ENCODE data around the gene PC. TPM values are rescaled to one million over a fixed set of nuclear protein-coding genes. Genes with fewer than 3 reads are reported as not detected.

Gene PC
- total RNA-seq, 1 donor from 2014 or later, result 49.1 TPM

DNA sequence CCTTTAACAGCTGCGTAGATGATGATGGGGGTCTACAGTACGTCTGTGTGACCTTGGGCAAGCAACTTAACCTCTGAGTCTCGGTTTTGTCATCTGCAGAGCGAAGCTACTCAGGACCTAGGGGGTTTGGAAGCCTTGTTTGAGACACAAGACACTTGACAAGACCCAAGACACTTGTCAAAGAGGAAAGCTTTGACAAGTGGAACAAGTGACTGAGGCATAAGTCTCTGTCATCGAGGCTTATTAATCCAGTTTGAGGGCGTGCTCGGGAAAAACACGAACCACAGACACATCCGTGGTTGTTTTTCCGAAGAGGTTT lies 732 bp upstream of the PC start:
- H3K27ac Mint-ChIP-seq (ENCODE audit: unreplicated experiment), result peak overlapping the region; percentile 85
- no peaks in the 10 kb centered on the region for H3K9me3 Mint-ChIP-seq (ENCODE audit: unreplicated experiment)
- H3K36me3 Mint-ChIP-seq (ENCODE audit: unreplicated experiment), result peaks cover 4% of the 10 kb centered on the region
- TF ChIP-seq, protein P1, sequence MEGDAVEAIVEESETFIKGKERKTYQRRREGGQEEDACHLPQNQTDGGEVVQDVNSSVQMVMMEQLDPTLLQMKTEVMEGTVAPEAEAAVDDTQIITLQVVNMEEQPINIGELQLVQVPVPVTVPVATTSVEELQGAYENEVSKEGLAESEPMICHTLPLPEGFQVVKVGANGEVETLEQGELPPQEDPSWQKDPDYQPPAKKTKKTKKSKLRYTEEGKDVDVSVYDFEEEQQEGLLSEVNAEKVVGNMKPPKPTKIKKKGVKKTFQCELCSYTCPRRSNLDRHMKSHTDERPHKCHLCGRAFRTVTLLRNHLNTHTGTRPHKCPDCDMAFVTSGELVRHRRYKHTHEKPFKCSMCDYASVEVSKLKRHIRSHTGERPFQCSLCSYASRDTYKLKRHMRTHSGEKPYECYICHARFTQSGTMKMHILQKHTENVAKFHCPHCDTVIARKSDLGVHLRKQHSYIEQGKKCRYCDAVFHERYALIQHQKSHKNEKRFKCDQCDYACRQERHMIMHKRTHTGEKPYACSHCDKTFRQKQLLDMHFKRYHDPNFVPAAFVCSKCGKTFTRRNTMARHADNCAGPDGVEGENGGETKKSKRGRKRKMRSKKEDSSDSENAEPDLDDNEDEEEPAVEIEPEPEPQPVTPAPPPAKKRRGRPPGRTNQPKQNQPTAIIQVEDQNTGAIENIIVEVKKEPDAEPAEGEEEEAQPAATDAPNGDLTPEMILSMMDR (IDR thresholded peaks at IDR 0.05), result no peak
- H3K4me3 Mint-ChIP-seq (ENCODE audit: unreplicated experiment), result peak overlapping the region; percentile 71
- no peak for DNase-seq (ENCODE audit: extremely low spot score, unreplicated experiment)
- H3K27me3 Mint-ChIP-seq (ENCODE audit: unreplicated experiment), result no peaks in the 10 kb centered on the region
- peaks cover 28% of the 10 kb centered on the region for H3K4me1 Mint-ChIP-seq (ENCODE audit: unreplicated experiment)

DNA sequence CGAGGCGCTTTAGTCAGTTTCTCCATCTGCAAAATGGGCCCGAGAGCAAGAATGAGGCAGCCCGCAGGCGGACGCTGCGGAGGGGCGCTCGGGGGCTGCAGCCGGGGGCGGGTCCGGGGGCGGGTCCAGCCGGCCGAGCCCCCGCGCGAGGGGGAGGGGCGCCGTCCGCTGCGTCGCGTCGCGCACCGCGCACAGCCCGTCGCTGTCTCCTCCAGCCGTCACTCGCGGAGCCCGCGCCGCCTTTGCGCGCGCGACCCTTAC lies 282 bp downstream of the PC start:
- Mint-ChIP-seq H3K27me3 (ENCODE audit: unreplicated experiment) (no peaks in the 10 kb centered on the region), H3K9me3 (ENCODE audit: unreplicated experiment) (no peaks in the 10 kb centered on the region), H3K4me3 (ENCODE audit: unreplicated experiment) (peak overlapping the region; percentile 78), H3K4me1 (ENCODE audit: unreplicated experiment) (peaks cover 32% of the 10 kb centered on the region), H3K27ac (ENCODE audit: unreplicated experiment) (peak overlapping the region; percentile 73), H3K36me3 (ENCODE audit: unreplicated experiment) (peaks cover 4% of the 10 kb centered on the region)
- TF ChIP-seq, protein P1 (IDR thresholded peaks at IDR 0.05), result no peak
- no peak for DNase-seq (ENCODE audit: extremely low spot score, unreplicated experiment)

GRCh38 chr11:66956689-66957290 lies 1.4 kb downstream of the PC start:
- H3K4me3 Mint-ChIP-seq (ENCODE audit: unreplicated experiment), result peak overlapping the region; percentile 78
- peaks cover 43% of the 10 kb centered on the region for H3K4me1 Mint-ChIP-seq (ENCODE audit: unreplicated experiment)
- peak overlapping the region; percentile 73 for H3K27ac Mint-ChIP-seq (ENCODE audit: unreplicated experiment)
- H3K36me3 Mint-ChIP-seq (ENCODE audit: unreplicated experiment), result peaks cover 4% of the 10 kb centered on the region
- H3K27me3 Mint-ChIP-seq (ENCODE audit: unreplicated experiment), result no peaks in the 10 kb centered on the region
- H3K9me3 Mint-ChIP-seq (ENCODE audit: unreplicated experiment), result no peaks in the 10 kb centered on the region
- no peak for DNase-seq (ENCODE audit: extremely low spot score, unreplicated experiment)
- TF ChIP-seq, protein P1 (IDR thresholded peaks at IDR 0.05), result peak; percentile 25

- no peak overlapping the region for H3K4me3 Mint-ChIP-seq (ENCODE audit: unreplicated experiment)
- TF ChIP-seq, protein P1 (IDR thresholded peaks at IDR 0.05), result no peak
- H3K9me3 Mint-ChIP-seq (ENCODE audit: unreplicated experiment), result no peaks in the 10 kb centered on the region
- no peak for DNase-seq (ENCODE audit: extremely low spot score, unreplicated experiment)
- peaks cover 4% of the 10 kb centered on the region for H3K36me3 Mint-ChIP-seq (ENCODE audit: unreplicated experiment)
- H3K27ac Mint-ChIP-seq (ENCODE audit: unreplicated experiment), result peak overlapping the region; percentile 84
- no peaks in the 10 kb centered on the region for H3K27me3 Mint-ChIP-seq (ENCODE audit: unreplicated experiment)
- peaks cover 56% of the 10 kb centered on the region for H3K4me1 Mint-ChIP-seq (ENCODE audit: unreplicated experiment)
Observed at GRCh38 chr11:66953081-66953833, 4.9 kb downstream of the PC start.

DNA sequence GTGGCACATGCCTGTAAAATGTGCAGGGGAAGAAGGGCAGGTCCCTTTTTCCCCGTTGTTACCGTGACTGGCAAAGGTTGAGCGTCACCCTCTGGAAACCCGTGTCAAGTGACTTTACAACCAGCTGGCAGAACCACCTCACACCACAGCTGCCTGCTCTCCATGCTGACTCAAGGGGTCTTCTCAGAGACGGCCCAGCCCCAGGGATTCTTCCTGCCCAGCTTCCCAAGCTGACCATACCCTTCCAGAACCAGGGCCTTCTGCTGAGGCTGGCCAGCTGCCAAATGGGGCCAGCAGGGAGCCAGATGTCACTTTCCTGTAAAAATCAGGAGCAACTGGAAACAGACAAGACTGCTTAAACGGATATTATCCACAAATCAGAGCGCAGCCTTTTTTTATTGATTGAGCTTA lies 6.3 kb downstream of the PC start:
- no peaks in the 10 kb centered on the region for H3K27me3 Mint-ChIP-seq (ENCODE audit: unreplicated experiment)
- no peaks in the 10 kb centered on the region for H3K9me3 Mint-ChIP-seq (ENCODE audit: unreplicated experiment)
- H3K27ac Mint-ChIP-seq (ENCODE audit: unreplicated experiment), result peak overlapping the region; percentile 84
- H3K4me1 Mint-ChIP-seq (ENCODE audit: unreplicated experiment), result peaks cover 49% of the 10 kb centered on the region
- peak overlapping the region; percentile 15 for H3K4me3 Mint-ChIP-seq (ENCODE audit: unreplicated experiment)
- peaks cover 8% of the 10 kb centered on the region for H3K36me3 Mint-ChIP-seq (ENCODE audit: unreplicated experiment)
- DNase-seq (ENCODE audit: extremely low spot score, unreplicated experiment), result peak; percentile 91
- TF ChIP-seq, protein P1 (IDR thresholded peaks at IDR 0.05), result no peak

All from osteocyte (in vitro differentiated cells).